Measurements from ENCODE around the gene MAPK1.
"Not testable (repeated sequence)": the region's sequence is repeated elsewhere in the genome, so short reads cannot be mapped to it uniquely, and the experiment has no call there.

Gene MAPK1

DNA sequence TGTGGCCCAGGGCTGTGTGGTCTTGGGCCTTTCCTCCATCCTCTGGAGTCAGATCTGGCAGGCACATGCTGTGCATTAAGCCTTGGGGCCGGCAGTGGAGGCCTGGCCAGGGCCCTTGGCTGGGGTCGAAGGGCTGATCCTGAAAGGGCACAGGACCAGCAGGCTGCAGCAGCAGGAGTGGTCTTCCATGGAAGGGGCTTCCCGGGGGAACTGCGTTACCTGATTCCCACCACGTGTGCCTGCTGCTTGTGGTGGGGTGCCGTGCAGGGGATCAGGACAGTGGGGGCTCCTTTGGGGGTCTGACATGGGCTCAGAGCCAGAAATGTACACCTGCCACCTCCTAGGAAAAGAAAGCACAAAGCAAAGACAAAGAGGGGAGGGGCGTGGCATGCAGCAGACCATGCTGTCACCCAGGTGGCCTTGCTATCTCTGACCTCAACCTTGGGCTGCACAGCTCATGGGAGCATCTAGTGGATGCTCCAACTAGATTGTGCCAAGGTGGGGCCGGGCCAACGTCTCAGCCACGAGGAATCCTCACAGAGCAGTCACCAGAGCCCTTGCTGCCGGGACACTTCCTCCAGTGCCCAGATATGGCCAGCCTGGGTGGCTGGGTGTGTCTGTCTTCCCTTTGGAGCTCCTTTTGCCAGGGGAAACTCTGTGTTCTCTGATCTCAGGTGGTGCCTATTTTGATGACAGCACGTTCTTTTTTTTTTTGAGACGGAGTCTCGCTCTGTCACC is 113.9 kb downstream of the MAPK1 start:
- no peak for DNase-seq

DNA sequence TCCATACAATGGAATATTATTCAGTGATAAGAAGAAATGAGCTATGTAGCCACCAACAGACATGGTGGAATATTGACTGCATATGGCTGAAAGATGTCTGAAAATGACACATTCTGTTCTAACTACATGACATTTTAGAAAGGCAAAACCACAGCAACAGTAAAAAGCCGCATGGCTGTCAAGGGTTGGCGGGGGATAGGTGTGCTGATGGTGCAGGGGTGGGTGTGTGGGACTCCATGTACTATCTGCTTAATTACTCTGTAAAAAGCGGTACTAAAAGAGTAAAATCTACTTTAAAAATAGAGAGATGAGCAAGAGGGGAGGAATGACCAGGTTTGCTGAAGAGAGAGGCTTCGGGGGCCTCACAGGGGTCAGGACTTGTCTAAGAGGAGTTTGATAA is 115.2 kb downstream of the MAPK1 start:
- no peak for DNase-seq

DNA sequence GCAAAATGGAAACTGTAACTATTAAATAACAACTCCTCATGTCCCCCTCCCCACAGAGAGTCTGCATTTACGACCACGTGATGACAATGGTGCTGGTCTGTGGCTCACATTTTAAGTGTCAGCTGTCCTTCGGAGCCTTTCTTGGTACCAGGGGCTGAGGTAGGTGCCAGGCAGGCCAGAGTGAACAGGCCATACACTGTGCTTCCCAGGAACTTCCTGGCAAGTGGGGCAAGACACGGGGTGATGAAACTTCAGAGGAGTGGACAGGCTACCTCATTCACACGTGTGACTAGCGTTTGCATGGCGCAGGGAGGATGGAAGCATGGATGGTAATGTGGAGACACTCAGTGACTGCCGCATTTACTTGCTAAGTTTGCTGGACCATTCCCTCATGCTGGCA is 121.5 kb downstream of the MAPK1 start:
- no peak for DNase-seq

DNA sequence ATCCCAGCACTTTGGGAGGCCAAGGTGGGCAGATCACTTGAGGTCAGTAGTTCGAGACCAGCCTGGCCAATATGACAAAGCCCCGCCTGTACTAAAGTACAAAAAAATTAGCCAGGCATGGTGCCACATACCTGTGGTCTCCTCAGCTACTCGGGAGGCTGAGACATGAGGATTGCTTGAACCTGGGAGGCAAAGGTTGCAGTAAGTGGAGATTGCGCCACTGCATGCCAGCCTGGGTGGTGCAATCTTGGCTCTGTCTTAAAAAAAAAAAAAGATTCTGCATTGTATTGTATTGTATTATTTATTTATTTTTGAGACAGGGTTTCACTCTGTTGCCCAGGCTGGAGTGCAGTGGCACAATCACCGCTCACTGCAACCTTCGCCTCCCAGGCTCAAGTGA is 122.5 kb downstream of the MAPK1 start:
- not testable (repeated sequence) for DNase-seq

GRCh38 chr22:21741790-21742189 is 125.7 kb downstream of the MAPK1 start:
- DNase-seq, result no peak

DNA sequence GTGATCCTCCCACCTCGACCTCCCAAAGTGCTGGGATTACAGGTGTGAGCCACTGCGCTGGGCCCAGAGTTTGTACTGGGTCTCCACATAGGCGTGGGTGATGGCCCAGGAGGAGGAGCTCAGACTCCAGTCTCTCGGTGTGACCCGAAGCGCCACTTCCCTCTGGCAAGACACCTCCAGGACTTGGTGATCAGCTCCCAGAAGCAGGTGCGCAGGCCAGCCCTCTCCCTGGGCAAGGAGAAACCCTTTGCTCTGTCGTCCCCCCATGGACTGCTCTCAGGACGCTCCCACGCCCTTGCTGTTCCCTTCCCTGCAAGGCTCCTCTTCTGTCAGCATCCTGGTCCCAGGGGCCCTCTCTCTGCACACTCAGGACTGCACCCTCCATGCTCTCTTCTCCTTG is 126.4 kb downstream of the MAPK1 start:
- DNase-seq, result no peak

GRCh38 chr22:21739828-21740377 is 127.5 kb downstream of the MAPK1 start:
- DNase-seq, result no peak

DNA sequence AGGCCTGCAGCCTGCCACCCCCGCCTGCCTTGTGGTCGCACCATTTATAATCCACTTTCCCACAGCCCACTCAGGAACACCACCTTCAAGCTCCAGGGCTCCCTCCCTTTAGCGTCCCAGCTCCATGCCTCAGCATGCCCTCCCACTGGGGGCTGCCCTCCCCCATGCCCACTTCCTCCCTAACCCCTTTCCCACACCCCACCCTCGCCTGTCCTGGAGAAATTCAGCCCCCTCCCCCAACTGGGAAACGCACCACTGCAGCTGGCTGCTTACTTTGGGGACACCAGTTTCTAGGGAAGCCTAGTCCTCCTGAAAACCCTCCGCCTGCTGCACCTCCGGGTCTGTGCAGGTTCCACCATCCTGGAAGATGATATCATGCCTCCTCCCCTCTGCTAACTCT is 128.5 kb downstream of the MAPK1 start:
- DNase-seq, result no peak

DNA sequence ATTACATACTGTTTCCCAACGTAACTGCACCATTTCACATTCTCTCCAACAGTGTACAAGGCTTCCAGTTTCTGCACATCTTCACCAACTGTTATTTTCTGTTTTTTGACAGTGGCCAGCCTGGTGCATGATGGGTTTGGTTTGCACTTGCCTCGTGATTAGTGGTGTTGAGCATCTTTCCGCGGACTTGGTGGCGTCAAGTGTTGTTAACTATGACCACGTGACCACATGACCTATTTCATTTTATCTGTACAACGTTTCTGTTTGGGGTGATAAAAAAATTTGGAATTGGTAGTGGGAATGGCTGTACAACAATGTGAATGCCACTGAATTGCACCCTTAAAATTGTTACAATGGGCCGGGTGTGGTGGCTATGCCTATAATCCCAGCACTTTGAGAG is 129.4 kb downstream of the MAPK1 start:
- DNase-seq, result no peak

- DNase-seq, result no peak
Measured at GRCh38 chr22:21736948-21737347, 130.5 kb downstream of the MAPK1 start.

DNA sequence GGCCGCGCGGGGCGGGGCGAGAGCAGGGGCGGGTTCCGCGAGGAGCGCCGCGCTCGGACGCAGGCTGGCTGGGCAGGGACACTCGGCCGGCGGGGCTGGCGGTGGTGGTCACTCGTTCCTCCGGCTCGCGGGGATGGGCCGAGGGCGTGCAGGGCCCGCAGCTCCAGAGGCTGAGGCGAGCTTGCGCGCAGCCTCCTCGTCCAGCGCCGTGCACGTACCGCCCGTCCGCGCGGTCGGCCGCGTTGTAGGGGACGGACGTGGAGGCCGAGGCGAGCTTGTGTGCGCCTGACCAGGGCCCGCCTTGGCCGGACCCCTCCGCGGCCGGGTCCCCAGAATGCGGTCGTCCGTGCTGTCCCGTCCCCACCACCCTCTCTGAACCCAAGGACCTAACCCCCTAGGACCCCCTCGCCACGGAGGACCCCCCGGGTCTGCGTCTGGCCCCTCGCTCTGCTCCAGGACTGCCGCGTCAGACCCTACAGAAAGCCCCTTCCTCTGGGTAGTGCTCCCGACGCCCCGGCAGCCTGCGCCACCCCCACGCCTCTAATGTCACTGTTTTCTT is 131.3 kb downstream of the MAPK1 start:
- DNase-seq, result no peak

GRCh38 chr22:21735200-21736083 is 132.0 kb downstream of the MAPK1 start, which contains the start of gene YPEL1:
YPEL1 (minus strand) TSS chr22:21735794; CDS start chr22:21710744, 25,050 bp downstream.
- DNase-seq, result peak; percentile 58 to 93

GRCh38 chr22:21734540-21735199 is 132.8 kb downstream of the MAPK1 start:
- no peak for DNase-seq

DNA sequence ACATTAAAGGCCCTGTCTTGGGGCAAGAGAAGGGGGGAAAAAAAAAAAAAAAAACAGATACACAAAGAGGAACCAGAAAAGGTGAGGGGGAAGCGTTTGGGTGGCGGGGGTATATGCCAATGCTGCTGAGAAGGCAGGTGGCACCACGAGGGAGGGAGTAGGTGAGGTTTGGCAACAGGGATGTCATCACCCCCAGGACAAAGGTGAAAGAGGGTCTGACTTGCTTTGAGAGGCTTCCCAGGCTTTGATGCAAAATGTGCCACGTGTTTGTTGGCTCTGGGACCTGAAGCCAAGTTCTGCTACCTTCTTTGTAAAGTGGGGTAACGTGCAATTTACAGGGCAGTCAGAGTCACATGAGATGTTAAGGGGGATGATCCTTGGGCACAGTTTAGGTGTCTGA is 135.9 kb downstream of the MAPK1 start:
- DNase-seq, result no peak

GRCh38 chr22:21730535-21731308 is 136.7 kb downstream of the MAPK1 start:
- DNase-seq, result no peak

DNA sequence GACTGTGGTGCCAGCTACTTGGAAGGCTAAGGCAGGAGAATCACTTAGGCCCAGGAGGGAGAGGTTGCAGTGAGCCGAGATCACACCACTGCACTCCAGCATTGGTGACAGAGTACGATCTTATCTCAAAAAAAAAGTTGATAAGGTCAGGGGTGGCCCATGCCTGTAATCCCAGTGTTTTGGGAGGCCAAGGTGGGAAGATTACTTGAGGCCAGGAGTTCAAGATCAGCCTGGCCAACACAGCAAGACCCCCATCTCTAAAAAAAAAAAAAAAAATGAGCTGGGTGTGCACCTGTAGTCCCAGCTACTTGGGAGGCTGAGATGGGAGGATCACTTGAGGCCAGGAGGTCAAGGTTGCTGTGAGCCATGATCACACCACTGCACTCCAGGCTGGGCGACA is 138.3 kb downstream of the MAPK1 start:
- DNase-seq, result not testable (repeated sequence)

- no peak for DNase-seq
Measured at GRCh38 chr22:21728270-21728669, 139.2 kb downstream of the MAPK1 start.

DNA sequence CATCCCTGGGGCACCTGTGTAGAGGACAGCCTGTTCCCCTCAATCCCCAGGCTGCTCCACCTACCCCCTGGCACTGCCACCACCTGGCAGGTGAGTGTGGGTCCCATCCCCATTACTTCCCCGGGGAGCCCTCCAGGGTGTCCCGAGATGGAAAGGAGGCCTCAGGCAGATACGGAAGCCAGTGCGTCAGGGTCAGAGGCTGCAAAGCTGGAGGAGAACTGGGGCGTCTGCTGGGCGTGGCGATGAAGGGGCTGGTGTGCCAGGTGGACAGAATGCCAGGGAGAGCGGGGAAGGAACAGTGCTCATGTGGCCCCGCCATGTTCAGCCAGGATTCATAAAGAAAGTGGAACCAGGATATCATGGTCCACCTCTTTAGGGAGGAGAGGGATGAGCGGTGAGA is 139.7 kb downstream of the MAPK1 start:
- DNase-seq, result no peak

DNA sequence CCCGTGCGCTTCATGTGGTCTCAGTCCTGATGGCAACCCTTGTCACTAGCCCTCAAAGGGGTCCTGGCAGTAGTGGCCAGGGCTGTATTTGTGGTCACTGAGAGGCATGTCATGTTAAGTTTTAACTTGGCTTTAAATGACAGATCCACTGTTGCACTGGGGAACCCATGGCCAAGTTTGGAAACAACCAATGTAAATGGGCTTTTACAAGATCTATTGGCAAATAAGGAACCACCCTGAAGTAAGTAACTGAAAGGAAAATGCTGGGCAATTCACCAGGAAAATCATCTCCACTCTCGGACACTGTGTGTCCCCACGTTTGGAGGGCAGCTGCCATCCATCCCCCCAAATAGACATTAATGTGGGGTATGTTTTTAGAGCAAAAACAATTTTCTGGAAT is 140.3 kb downstream of the MAPK1 start:
- no peak for DNase-seq

- DNase-seq, result peak in 1 of 2 experiments; percentile 4
Measured at GRCh38 chr22:21726650-21727049, 140.8 kb downstream of the MAPK1 start.

GRCh38 chr22:21725956-21726649 is 141.3 kb downstream of the MAPK1 start:
- DNase-seq, result no peak

Measured in NCI-H526 (cell line).